ENCODE data around the gene SUGT1. TPM values are rescaled to one million over a fixed set of nuclear protein-coding genes. Genes with fewer than 3 reads are reported as not detected.

Gene SUGT1
- total RNA-seq, 2 experiments from 2014 or later, result 42.8 to 51.8 TPM

DNA sequence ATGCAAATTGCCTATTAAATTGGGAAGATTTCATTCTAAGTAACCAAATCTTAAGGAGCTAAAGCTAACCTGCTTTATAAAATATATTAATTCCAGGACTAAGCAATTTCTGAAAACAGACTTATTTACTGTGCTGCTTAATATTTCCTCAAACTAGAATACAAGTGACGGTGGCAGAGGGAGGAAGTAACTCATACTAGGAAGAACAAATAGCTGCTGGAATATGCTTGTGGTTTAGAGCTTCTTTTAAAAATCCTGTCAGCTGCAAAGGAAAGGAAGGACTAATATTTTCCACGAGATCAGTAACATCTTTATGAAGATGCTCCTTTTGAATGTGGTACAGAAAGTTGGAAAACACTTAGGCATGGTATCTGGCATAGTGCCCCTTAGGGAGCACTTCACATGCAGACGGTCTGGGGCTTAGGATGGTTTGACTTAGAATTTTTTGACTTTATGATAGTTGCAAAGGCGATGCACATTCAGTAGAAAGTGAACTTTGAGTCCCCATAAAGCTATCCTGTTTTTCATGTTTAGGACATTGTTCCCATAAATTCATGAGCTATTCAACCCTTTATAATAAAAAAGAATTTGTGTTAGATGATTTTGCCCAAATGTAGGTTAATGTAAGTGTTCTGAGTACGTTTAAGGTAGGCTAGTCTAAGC is 13.8 kb upstream of the SUGT1 start:
- Mint-ChIP-seq H3K27me3 (no peaks in the 10 kb centered on the region), H3K4me3 (no peak overlapping the region), H3K27ac (no peak overlapping the region), H3K36me3 (peaks cover 39% of the 10 kb centered on the region), H3K9me3 (ENCODE audit: low read depth) (no peaks in the 10 kb centered on the region), H3K4me1 (peaks cover 6% of the 10 kb centered on the region)
- DNase-seq (no peak), ATAC-seq (no peak)
- CTCF ChIA-PET, result interaction anchor here (0.9 kb wide), 1 partner anchor 14 kb away, joined by 3 read pairs; the partner anchor contains the start of gene SUGT1

DNA sequence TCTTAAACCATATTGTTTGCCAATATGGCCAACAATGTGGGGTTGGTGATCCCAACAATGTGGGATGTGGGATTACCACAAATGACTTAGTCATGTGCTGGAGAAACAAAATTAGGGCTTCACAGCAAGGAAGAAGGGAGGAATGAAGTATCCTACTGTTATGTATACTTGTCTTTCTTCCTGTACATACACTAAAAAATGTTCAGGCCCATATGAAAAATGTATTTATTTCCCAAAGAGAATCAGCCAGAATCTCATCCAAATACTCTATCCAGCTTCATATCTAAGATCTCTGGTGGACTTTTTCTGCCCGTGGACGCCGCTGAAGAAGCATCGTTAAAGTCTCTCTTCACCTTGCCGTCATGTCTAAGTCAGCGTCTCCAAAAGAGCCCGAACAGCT is 10.5 kb upstream of the SUGT1 start, which contains the start of gene HNRNPA1L2:
Gene HNRNPA1L2 (plus strand): TSS at position 301 of the 400 bp plus-strand sequence. CDS start 62 bp downstream, at position 363.
- CTCF ChIA-PET, result no interaction called here
- Mint-ChIP-seq H3K27me3 (no peaks in the 10 kb centered on the region), H3K27ac (no peak within 1 kb of the TSS), H3K4me3 (no peak within 1 kb of the TSS), H3K4me1 (peaks cover 6% of the 10 kb centered on the region), H3K9me3 (ENCODE audit: low read depth) (no peaks in the 10 kb centered on the region), H3K36me3 (peaks cover 37% of the 10 kb centered on the region)
- ATAC-seq, result no peak
- DNase-seq, result no peak

DNA sequence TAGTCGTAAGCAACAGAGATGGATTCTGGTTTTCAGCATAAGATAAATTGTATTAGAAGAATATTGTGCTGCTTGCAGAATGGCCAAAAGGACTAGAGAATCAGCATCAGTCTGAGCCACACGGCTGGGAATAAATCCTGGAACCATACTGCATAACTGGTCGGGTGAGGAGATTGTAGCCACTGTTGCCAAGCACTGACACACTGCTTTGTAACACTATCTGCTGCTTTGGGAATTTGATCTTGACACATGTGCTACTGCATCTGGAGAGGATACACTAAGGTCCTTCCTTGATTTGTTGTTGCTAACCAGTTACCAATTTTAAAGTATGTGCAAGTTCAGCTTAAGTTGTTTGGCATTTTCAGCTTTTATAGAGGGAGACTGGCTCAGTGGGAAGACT is 8.5 kb upstream of the SUGT1 start:
- Mint-ChIP-seq H3K9me3 (ENCODE audit: low read depth) (no peaks in the 10 kb centered on the region), H3K4me1 (peaks cover 6% of the 10 kb centered on the region), H3K27me3 (no peaks in the 10 kb centered on the region), H3K27ac (no peak overlapping the region), H3K36me3 (peaks cover 32% of the 10 kb centered on the region), H3K4me3 (no peak overlapping the region)
- CTCF ChIA-PET, result interaction anchor here (0.6 to 0.8 kb wide), 2 partner anchors 22 to 180 kb away, joined by 3 to 4 read pairs; no protein-coding TSS in a partner anchor
- DNase-seq (no peak), ATAC-seq (no peak)

DNA sequence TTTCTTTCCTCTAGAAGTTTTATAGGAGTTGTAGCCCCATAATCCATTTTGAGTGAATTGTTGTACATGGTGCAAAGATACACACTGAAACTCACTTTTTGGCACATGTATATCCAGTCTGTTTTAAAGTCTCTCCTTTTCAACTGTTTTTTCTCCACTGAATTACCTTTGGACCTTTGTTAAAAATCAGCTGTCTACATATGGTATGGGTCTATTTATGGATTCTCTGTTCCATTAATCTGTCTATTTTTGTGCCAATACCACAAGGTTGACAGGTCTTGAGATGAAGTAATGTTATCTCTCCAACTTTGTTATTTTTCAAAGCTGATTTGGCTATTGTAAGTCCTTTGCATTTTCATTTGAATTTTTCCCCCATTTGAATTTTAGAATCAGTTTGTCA is 5.7 kb upstream of the SUGT1 start:
- Mint-ChIP-seq H3K9me3 (ENCODE audit: low read depth) (no peaks in the 10 kb centered on the region), H3K27ac (no peak overlapping the region), H3K27me3 (no peaks in the 10 kb centered on the region), H3K4me1 (peaks cover 12% of the 10 kb centered on the region), H3K4me3 (no peak overlapping the region), H3K36me3 (peaks cover 27% of the 10 kb centered on the region)
- CTCF ChIA-PET, result interaction anchor here (1.2 kb wide), 1 partner anchor 11 kb away, joined by 3 read pairs; no protein-coding TSS in a partner anchor
- DNase-seq (no peak), ATAC-seq (no peak)

DNA sequence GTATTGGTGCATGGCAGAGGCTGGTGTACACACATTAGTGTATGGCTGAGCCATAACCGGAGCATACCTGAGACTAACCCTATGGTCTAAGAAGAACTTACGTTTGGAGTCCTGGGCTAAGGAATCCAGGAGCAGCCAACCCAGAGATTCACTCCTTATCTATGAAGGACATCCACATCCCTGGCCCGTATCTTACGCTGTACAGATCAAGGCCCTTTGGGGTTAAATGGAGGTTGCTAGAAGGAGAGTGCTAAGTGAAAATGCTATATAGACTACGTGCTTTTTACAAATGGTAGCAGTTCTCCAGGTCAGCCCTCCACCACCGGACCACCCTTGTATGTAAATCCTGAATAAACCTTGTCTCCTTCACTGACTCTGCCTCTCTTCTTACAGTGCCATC is 1.9 kb upstream of the SUGT1 start:
- Mint-ChIP-seq H3K4me3 (no peak overlapping the region), H3K36me3 (peaks cover 21% of the 10 kb centered on the region), H3K4me1 (peaks cover 7% of the 10 kb centered on the region), H3K27ac (no peak overlapping the region), H3K27me3 (no peaks in the 10 kb centered on the region), H3K9me3 (ENCODE audit: low read depth) (no peaks in the 10 kb centered on the region)
- DNase-seq (no peak), ATAC-seq (no peak)
- CTCF ChIA-PET, result no interaction called here

DNA sequence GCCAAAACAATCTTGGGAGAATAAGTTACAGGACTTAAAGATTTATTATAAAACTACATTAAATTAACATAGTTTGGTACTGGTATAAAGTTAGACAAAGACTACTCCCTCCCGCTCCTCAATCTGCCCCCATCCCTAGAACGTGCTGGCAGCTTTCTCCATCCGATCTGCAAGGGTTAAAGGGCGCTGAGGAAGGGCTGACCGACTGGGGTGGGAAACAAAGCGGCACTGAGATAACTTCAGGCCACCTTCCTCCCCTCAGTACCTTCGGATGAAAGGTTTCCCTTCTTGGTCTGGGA is 790 bp upstream of the SUGT1 start:
- ATAC-seq (no peak), DNase-seq (no peak)
- Mint-ChIP-seq H3K9me3 (ENCODE audit: low read depth) (no peaks in the 10 kb centered on the region), H3K4me1 (peaks cover 7% of the 10 kb centered on the region), H3K4me3 (no peak overlapping the region), H3K36me3 (peaks cover 21% of the 10 kb centered on the region), H3K27me3 (no peaks in the 10 kb centered on the region), H3K27ac (no peak overlapping the region)
- CTCF ChIA-PET, result interaction anchor here (0.8 to 3.3 kb wide), 6 partner anchors 10 to 202 kb away, joined by 4 to 28 read pairs (median 10); partner anchors contain the start of gene VPS36

DNA sequence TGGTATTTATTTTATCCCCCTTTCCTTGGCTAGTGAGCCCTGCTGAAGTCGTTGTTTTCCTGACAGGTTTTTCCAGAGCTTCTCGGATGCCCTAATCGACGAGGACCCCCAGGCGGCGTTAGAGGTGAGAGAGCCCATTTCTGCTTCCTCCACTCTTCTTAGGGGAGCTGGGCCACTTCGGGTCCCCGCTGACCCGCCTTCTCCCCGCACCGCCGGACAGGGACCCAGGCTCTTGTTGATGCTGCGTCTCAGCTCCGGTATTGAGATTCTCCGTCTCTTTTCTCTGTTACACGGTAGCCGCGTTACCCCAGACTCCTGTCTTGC is 306 bp downstream of the SUGT1 start:
- no peak for DNase-seq
- peak; percentile 43 for ATAC-seq
- Mint-ChIP-seq H3K36me3 (peaks cover 20% of the 10 kb centered on the region), H3K27me3 (no peaks in the 10 kb centered on the region), H3K4me3 (no peak overlapping the region), H3K9me3 (ENCODE audit: low read depth) (no peaks in the 10 kb centered on the region), H3K4me1 (peaks cover 7% of the 10 kb centered on the region), H3K27ac (no peak overlapping the region)
- CTCF ChIA-PET, result interaction anchor here (0.8 to 3.3 kb wide), 13 partner anchors 9 to 203 kb away, joined by 3 to 28 read pairs (median 3); partner anchors contain the start of gene VPS36

DNA sequence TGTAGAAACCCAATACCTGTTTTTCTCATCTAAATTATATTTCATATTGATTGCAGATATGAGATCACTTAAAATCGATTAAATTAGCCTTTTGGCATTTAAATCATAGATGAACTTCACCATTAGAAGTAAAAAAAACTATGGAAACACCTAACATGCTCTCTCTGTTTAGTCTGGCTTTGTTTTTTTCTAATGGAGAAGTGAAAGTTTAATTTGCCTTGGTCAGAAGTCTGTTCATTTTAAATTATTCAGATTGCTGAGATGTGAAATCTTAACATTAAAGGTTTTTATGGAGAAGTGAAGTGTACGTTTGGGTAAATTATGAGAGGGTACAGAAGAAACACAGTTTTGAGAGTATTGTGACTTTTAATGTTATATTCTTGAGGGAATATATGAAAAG is 6.7 kb downstream of the SUGT1 start:
- CTCF ChIA-PET, result no interaction called here
- Mint-ChIP-seq H3K27ac (no peak overlapping the region), H3K4me3 (no peak overlapping the region), H3K36me3 (peaks cover 22% of the 10 kb centered on the region), H3K27me3 (no peaks in the 10 kb centered on the region), H3K4me1 (peaks cover 3% of the 10 kb centered on the region), H3K9me3 (ENCODE audit: low read depth) (no peaks in the 10 kb centered on the region)
- ATAC-seq (no peak), DNase-seq (no peak)

DNA sequence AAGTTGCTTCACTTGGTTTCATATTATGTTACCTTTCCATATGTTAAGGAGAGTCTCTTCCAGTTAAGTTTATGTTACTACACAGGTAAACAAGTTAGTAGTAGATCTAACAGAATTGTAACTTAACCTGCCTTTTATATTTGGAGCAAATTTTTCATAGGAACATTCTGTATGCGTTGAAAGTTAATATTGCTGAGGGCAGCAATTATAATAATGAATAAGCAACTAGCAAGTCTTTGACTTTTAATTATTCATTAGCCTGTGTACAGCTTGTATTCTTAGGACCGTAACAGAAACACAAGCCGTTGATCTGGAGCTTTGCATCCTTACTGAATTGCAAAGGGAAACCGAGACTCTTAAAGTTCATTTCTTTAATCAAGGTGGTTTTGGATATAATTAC is 11.6 kb downstream of the SUGT1 start:
- H3K4me1 Mint-ChIP-seq, result peaks cover 5% of the 10 kb centered on the region
- H3K4me3 Mint-ChIP-seq, result no peak overlapping the region
- no peaks in the 10 kb centered on the region for H3K9me3 Mint-ChIP-seq (ENCODE audit: low read depth)
- ATAC-seq, result no peak
- H3K27me3 Mint-ChIP-seq, result no peaks in the 10 kb centered on the region
- CTCF ChIA-PET, result interaction anchor here (0.7 to 2.9 kb wide), 8 partner anchors 11 to 487 kb away, joined by 3 to 28 read pairs (median 4); partner anchors contain the start of gene SUGT1
- H3K27ac Mint-ChIP-seq, result no peak overlapping the region
- H3K36me3 Mint-ChIP-seq, result peaks cover 34% of the 10 kb centered on the region
- no peak for DNase-seq

DNA sequence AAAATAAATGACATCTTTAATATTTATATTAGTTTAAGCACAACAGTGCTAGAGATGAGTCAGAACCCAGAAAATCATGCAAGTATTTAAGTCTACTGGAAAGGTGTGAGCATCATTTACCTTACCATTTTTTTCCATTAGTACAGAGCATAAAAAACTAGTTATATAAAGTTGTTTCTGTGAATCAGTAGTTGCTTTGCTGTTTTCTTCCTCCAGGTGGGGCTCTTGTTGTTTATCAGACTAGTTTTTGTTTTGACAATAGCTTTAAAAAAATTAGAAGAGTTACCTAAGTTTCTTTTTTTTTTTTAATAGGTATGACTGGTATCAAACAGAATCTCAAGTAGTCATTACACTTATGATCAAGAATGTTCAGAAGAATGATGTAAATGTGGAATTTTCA is 12.7 kb downstream of the SUGT1 start:
- no peak overlapping the region for H3K27ac Mint-ChIP-seq
- DNase-seq (no peak), ATAC-seq (peak; percentile 60)
- CTCF ChIA-PET, result interaction anchor here (0.9 to 2.9 kb wide), 16 partner anchors 8 to 486 kb away, joined by 3 to 28 read pairs (median 3); partner anchors contain the start of gene SUGT1
- peaks cover 28% of the 10 kb centered on the region for H3K36me3 Mint-ChIP-seq
- H3K27me3 Mint-ChIP-seq, result no peaks in the 10 kb centered on the region
- H3K9me3 Mint-ChIP-seq (ENCODE audit: low read depth), result no peaks in the 10 kb centered on the region
- H3K4me3 Mint-ChIP-seq, result no peak overlapping the region
- peaks cover 3% of the 10 kb centered on the region for H3K4me1 Mint-ChIP-seq

DNA sequence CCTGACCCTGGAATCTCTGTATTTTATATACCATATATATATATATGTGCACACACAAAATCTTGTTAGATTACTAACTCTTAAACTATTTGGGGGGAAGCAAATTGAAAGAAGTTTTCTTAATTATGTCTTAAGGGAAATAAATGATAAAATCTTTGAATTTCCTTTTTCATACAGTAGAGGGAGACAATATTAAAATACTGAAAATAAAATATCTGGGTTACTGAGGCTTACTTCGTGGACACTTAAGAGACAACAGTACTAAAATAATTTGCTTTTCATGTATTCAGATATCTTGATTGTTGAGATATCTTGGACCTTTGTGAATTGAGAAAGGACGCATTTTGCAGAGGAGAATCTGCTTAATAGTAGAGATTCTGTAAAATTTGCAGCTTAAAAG is 17.0 kb downstream of the SUGT1 start:
- Mint-ChIP-seq H3K27me3 (no peaks in the 10 kb centered on the region), H3K4me3 (no peak overlapping the region), H3K27ac (no peak overlapping the region), H3K36me3 (peaks cover 20% of the 10 kb centered on the region), H3K4me1 (peaks cover 2% of the 10 kb centered on the region), H3K9me3 (ENCODE audit: low read depth) (no peaks in the 10 kb centered on the region)
- no peak for ATAC-seq
- CTCF ChIA-PET, result no interaction called here
- no peak for DNase-seq

DNA sequence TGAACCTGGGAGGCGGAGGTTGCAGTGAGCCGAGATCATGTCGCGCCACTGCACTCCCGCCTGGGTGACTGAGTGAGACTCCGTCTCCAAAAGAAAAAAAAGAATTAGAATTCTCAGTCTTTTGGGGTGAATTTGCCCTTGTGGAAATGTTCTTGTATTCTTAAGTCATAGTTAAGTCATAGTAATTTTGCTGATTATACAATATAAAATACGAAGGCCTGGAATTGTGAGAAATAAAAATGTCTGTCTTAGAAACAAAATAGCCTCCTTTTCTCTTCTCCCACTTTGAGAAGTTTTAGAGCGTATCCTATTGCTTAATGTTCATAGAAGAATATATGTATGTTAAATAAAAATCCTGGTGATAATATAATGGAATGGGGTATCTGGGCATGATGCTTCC is 18.1 kb downstream of the SUGT1 start:
- ATAC-seq, result no peak
- H3K4me1 Mint-ChIP-seq, result peaks cover 4% of the 10 kb centered on the region
- DNase-seq, result no peak
- no peak overlapping the region for H3K27ac Mint-ChIP-seq
- no peak overlapping the region for H3K4me3 Mint-ChIP-seq
- CTCF ChIA-PET, result no interaction called here
- H3K9me3 Mint-ChIP-seq (ENCODE audit: low read depth), result no peaks in the 10 kb centered on the region
- no peaks in the 10 kb centered on the region for H3K27me3 Mint-ChIP-seq
- peaks cover 16% of the 10 kb centered on the region for H3K36me3 Mint-ChIP-seq

DNA sequence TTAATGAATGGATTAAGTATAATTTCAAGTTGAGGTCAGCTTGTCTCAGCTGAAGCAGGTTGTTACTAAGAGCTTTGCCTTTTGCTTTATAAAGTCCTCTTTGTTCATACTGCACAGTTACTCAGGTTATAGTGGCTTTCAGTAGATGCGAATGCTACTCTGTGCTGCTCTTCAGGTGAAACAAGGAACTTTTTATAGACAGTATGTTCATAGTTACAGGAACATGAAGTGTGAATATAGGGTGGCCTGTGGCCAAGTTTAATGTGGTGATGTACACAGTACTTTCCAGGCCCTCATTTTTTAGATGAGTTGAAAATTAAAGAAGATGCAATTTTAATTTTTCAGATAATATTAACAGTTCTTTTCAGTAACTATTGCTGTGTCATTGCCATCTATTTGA is 20.8 kb downstream of the SUGT1 start:
- H3K9me3 Mint-ChIP-seq (ENCODE audit: low read depth), result no peaks in the 10 kb centered on the region
- no peak overlapping the region for H3K27ac Mint-ChIP-seq
- CTCF ChIA-PET, result no interaction called here
- H3K4me3 Mint-ChIP-seq, result no peak overlapping the region
- no peak for DNase-seq
- H3K27me3 Mint-ChIP-seq, result no peaks in the 10 kb centered on the region
- ATAC-seq, result no peak
- peaks cover 4% of the 10 kb centered on the region for H3K4me1 Mint-ChIP-seq
- peaks cover 21% of the 10 kb centered on the region for H3K36me3 Mint-ChIP-seq

DNA sequence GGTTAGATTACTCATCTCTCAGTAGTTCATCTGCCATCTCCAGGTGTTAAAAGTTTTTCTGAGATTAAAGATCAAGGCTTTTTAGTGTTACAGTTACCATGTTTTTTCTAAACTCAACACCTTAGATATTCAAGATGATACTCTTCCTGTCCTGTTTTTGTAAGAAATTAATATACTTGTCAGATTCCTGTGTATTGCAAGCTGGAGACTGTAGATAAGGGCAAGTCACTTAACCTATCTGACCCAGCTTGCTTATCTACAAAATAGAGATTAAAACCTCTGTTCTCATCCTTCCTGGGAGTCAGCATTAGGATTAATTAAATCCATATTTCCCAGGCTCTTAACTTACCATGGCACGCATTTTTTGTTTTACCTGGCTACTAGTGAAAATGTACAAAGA is 25.2 kb downstream of the SUGT1 start:
- CTCF ChIA-PET, result interaction anchor here (1.4 kb wide), 1 partner anchor 13 kb away, joined by 4 read pairs; no protein-coding TSS in a partner anchor
- ATAC-seq, result no peak
- H3K27ac Mint-ChIP-seq, result no peak overlapping the region
- no peaks in the 10 kb centered on the region for H3K9me3 Mint-ChIP-seq (ENCODE audit: low read depth)
- H3K27me3 Mint-ChIP-seq, result no peaks in the 10 kb centered on the region
- H3K4me1 Mint-ChIP-seq, result peaks cover 2% of the 10 kb centered on the region
- peaks cover 33% of the 10 kb centered on the region for H3K36me3 Mint-ChIP-seq
- H3K4me3 Mint-ChIP-seq, result no peak overlapping the region
- no peak for DNase-seq
